Tongue (tissue), 2 donors: ENCODE results near the gene ALG1L2. TPM values are rescaled to one million over a fixed set of nuclear protein-coding genes. Genes with fewer than 3 reads are reported as not detected.
"Not testable (repeated sequence)": the region's sequence is repeated elsewhere in the genome, so short reads cannot be mapped to it uniquely, and the experiment has no call there.

Source experiments
- DNase-seq: peaks from one replicate; pipeline ENCODE4 v3.0.0-alpha.2; 2015
- total RNA-seq: library from RNA; depleted of rRNA; stranded (reverse); fragments of >200 nt; gene quantifications from one replicate; pipeline ENCODE4 v1.2.3, GENCODE V29; 2014

Gene ALG1L2
- not detected for total RNA-seq

- peak; percentile 81 for DNase-seq
Observed at GRCh38 chr3:130081351-130081881, at the start of gene ALG1L2. ALG1L2 (plus strand) TSS chr3:130081831; CDS start chr3:130082017, 186 bp downstream.

- DNase-seq, result not testable (repeated sequence)
Observed at GRCh38 chr3:130037126-130037815, 44.4 kb upstream of the ALG1L2 start.

- peak; percentile 48 for DNase-seq
Observed at GRCh38 chr3:130042736-130043135, 38.9 kb upstream of the ALG1L2 start.

GRCh38 chr3:130043658-130044057, 38.0 kb upstream of the ALG1L2 start:
- not testable (repeated sequence) for DNase-seq

GRCh38 chr3:130044370-130044769, 37.3 kb upstream of the ALG1L2 start:
- no peak for DNase-seq

- DNase-seq, result no peak
Observed at GRCh38 chr3:130048726-130049125, 32.9 kb upstream of the ALG1L2 start.

- peak; percentile 21 for DNase-seq
Observed at GRCh38 chr3:130052366-130052765, 29.3 kb upstream of the ALG1L2 start.

- not testable (repeated sequence) for DNase-seq
Observed at GRCh38 chr3:130052965-130053364, 28.7 kb upstream of the ALG1L2 start.

GRCh38 chr3:130057536-130058266, 23.9 kb upstream of the ALG1L2 start:
- not testable (repeated sequence) for DNase-seq

- DNase-seq, result peak; percentile 64
Observed at GRCh38 chr3:130058267-130058657, 23.4 kb upstream of the ALG1L2 start.

GRCh38 chr3:130058716-130059115, 22.9 kb upstream of the ALG1L2 start:
- not testable (repeated sequence) for DNase-seq

GRCh38 chr3:130059162-130059561, 22.5 kb upstream of the ALG1L2 start:
- DNase-seq, result not testable (repeated sequence)

- no peak for DNase-seq
Observed at GRCh38 chr3:130073582-130073981, 8.0 kb upstream of the ALG1L2 start.

- no peak for DNase-seq
Observed at GRCh38 chr3:130077636-130078035, 4.0 kb upstream of the ALG1L2 start.

- DNase-seq, result peak; percentile 72
Observed at GRCh38 chr3:130083363-130084090, 1.9 kb downstream of the ALG1L2 start.

GRCh38 chr3:130084436-130084980, 2.9 kb downstream of the ALG1L2 start:
- DNase-seq, result no peak

- DNase-seq, result no peak
Observed at GRCh38 chr3:130085881-130086280, 4.2 kb downstream of the ALG1L2 start.

- DNase-seq, result not testable (repeated sequence)
Observed at GRCh38 chr3:130086628-130087027, 5.0 kb downstream of the ALG1L2 start.

- DNase-seq, result no peak
Observed at GRCh38 chr3:130088061-130088460, 6.4 kb downstream of the ALG1L2 start.

GRCh38 chr3:130090681-130091080, 9.1 kb downstream of the ALG1L2 start:
- DNase-seq, result not testable (repeated sequence)

GRCh38 chr3:130091958-130092357, 10.3 kb downstream of the ALG1L2 start:
- no peak for DNase-seq

GRCh38 chr3:130093741-130094391, 12.2 kb downstream of the ALG1L2 start:
- peak; percentile 62 for DNase-seq
